Psoas muscle (tissue), 8 donors: ENCODE data around the gene BANK1. TPM values are rescaled to one million over a fixed set of nuclear protein-coding genes. Genes with fewer than 3 reads are reported as not detected.

Source experiments
- ATAC-seq, 4 donors: fragments of 200-7000 bp; cut with Tn5 transposase; one replicate each; pipeline ENCODE4 v1.9.1; 2020; ENCODE audit warnings: moderate library complexity in 3 of 4, mild to moderate bottlenecking in 2 of 4
- DNase-seq, 2 donors: peaks; one replicate each; pipeline ENCODE4 v3.0.0-alpha.2; 2020
- H3K27ac ChIP-seq: fragments of 200-600 bp; one replicate; pipeline ENCODE4 v1.8.0; 2022
- H3K27me3 ChIP-seq, 3 donors: fragments of 200-600 bp in 1 of 3; one replicate each; pipeline versions ENCODE4 v1.6.1 to v1.8.0; 2013 to 2022; ENCODE audit warnings: low read length in 2 of 3, mild to moderate bottlenecking in 2 of 3, moderate library complexity in 1 of 3; ENCODE audit not compliant: insufficient read depth in 3 of 3
- H3K36me3 ChIP-seq, 2 donors: fragments of 200-600 bp in 1 of 2; one replicate each; pipeline versions ENCODE4 v1.6.1 to v1.8.0; 2013 to 2022; ENCODE audit warnings: low read depth in 1 of 2, mild to moderate bottlenecking in 1 of 2, moderate library complexity in 1 of 2; ENCODE audit not compliant: insufficient read depth in 1 of 2
- H3K4me1 ChIP-seq: fragments of 200-600 bp; one replicate; pipeline ENCODE4 v1.8.0; 2022
- H3K4me3 ChIP-seq: fragments of 200-600 bp; one replicate; pipeline ENCODE4 v1.8.0; 2022; ENCODE audit warnings: mild to moderate bottlenecking
- H3K9me3 ChIP-seq: fragments of 200-600 bp; one replicate; pipeline ENCODE4 v1.8.0; 2022
- WGBS, 3 donors: extraction: QIAGEN DNeasy Blood & Tissue Kit; methylation state at CpG; one replicate each; pipeline versions ENCODE4 v1.1.6 to v1.1.7; 2013; 5-methylcytosine and 5-hydroxymethylcytosine counted together
- intact Hi-C, 2 donors: fragments of 100-400 bp; cut with DNase I; formaldehyde crosslinking; loops; one replicate each; pipeline versions ENCODE4 v1.11.0 to v1.14.2; 2022
- polyA plus RNA-seq, 3 donors: library from polyadenylated mRNA; stranded (reverse); fragments of 200-250 nt; gene quantifications; one replicate each; pipeline ENCODE4 v1.2.3, GENCODE V29; 2013
- total RNA-seq, 4 donors: library from RNA; stranded (reverse); fragmentation: NEBNext Ultra II Directional in 2 of 4; extraction: Animal tissue kit (Norgen Biotek cat#: 25700) in 2 of 4; gene quantifications; one replicate each; pipeline versions ENCODE4 v1.2.1 to v1.2.4, GENCODE V29; 2021 to 2023
- TF ChIP-seq, protein P1 (sequence below): fragments of 200-600 bp; IDR thresholded peaks from one replicate; pipeline ENCODE4 v1.8.0; 2022; ENCODE audit warnings: antibody characterized with exemption
- donor health status: healthy with polysubstance abuse.
- donor health status: DM: no; HTN: no; CAD: no; lungs with moderate emphysema.
- donor health status: Bipolar disorder and iron deficiency.
- donor health status: healthy.
- donor health status: DM: yes; HTN: yes; CAD: no.
- donor health status: DM: no; HTN: no; CAD: no.
- donor health status: DM: no; HTN: no; CAD: no.
- donor health status: DM: yes; HTN: yes; CAD: no.

BANK1 gene
- total and polyA plus RNA-seq, 7 donors = 0.07 to 0.55 (median 0.17) TPM

DNA sequence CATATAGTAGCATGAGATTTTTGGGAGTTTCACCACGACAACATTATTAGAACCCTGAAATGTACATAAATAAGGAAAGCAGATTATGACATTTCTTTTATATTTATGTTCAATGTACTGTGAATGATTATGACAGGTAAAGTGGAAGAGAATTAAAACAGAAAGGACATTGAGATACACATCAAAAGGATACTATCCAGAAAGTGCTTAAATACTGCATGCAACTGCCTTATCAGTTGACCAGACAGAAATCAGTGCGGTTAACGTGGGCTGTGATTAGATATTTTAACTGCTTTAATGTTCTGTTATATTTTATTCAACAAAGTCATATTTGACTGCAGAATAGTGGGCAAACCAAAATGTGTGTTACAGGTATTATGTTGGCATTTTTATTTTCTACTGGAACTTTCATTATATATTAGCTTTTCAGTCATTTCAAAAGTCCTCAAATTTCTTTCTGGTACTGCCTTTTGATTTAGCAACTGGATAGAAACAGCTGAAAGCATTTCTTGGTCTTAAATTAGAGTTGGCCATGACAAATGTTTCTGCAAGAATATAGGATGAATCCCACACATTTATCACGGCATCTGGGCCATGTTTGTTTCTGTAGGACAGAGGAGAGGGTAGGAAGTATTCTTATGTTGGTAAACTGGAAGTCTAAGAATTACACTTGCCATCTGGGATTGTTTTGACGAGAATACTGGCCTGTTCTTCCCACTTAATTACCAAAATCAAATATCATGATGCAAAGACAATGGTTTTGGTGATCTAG is 299.5 kb downstream of the BANK1 start:
- no peak overlapping the region for H3K27ac ChIP-seq
- H3K4me1 ChIP-seq = no peaks in the 10 kb centered on the region
- TF ChIP-seq, protein P1, sequence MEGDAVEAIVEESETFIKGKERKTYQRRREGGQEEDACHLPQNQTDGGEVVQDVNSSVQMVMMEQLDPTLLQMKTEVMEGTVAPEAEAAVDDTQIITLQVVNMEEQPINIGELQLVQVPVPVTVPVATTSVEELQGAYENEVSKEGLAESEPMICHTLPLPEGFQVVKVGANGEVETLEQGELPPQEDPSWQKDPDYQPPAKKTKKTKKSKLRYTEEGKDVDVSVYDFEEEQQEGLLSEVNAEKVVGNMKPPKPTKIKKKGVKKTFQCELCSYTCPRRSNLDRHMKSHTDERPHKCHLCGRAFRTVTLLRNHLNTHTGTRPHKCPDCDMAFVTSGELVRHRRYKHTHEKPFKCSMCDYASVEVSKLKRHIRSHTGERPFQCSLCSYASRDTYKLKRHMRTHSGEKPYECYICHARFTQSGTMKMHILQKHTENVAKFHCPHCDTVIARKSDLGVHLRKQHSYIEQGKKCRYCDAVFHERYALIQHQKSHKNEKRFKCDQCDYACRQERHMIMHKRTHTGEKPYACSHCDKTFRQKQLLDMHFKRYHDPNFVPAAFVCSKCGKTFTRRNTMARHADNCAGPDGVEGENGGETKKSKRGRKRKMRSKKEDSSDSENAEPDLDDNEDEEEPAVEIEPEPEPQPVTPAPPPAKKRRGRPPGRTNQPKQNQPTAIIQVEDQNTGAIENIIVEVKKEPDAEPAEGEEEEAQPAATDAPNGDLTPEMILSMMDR = no peak
- H3K9me3 ChIP-seq = no peaks in the 10 kb centered on the region
- 70 to 79% (median 71%) methylated on average over 5 of the region's 5 CpGs for WGBS, 3 donors
- ATAC-seq (no peak), DNase-seq (no peak)
- H3K4me3 ChIP-seq = no peak overlapping the region
- no peaks in the 10 kb centered on the region for H3K36me3 ChIP-seq
- intact Hi-C loops = no loop called here
- no peaks in the 10 kb centered on the region for H3K27me3 ChIP-seq

DNA sequence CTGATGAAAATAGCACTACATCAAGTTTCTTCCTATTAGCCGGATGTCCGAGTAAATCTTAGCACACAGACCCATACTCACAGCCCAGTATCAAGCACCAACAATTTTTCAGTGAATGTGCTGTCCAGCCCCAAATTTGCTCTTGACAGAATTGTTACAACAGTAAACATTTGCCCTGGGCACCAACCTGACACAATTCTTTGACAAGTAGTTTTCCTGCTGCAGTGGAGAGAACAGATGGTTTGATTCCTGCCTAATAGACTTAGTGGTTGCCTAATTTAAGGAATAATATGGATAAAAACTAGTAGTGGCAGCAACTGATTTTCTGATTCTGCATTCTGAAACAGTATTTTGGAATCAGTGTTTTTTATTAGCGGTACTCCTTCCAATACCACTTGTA is 301.1 kb downstream of the BANK1 start:
- DNase-seq (no peak), ATAC-seq (no peak)
- Histone ChIP-seq H3K36me3 (no peaks in the 10 kb centered on the region), H3K27me3 (no peaks in the 10 kb centered on the region), H3K27ac (no peak overlapping the region), H3K4me1 (no peaks in the 10 kb centered on the region), H3K4me3 (no peak overlapping the region), H3K9me3 (no peaks in the 10 kb centered on the region)
- intact Hi-C loops = no loop called here
- TF ChIP-seq, protein P1 = no peak
- 93 to 97% (median 96%) methylated on average over 3 of the region's 3 CpGs for WGBS, 3 donors

DNA sequence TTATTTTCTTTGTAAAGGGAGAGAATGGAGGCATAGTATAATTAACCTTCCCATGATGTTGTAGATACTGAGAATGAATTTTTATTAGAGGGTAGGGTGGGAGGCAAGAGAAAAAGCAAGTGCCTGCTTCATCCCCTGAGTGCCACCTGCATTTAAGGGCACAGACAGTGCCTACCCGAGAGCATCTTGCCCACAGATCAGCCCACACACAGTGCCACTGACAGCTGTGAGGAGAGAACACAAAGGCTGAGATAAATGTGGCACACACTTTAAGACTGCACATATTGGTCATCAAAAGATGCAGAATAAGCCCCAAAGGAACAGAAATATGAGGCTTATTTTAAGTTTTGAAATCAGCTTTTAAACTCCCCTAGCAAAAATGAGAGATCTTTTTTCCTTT is 304.0 kb downstream of the BANK1 start:
- ATAC-seq (no peak), DNase-seq (no peak)
- H3K9me3 ChIP-seq = no peaks in the 10 kb centered on the region
- TF ChIP-seq, protein P1 = no peak
- no peaks in the 10 kb centered on the region for H3K27me3 ChIP-seq
- WGBS, 3 donors = 23 to 48% (median 24%) methylated on average over 1 of the region's 1 CpG
- no peak overlapping the region for H3K4me3 ChIP-seq
- H3K36me3 ChIP-seq = no peaks in the 10 kb centered on the region
- no peak overlapping the region for H3K27ac ChIP-seq
- intact Hi-C loops = no loop called here
- no peaks in the 10 kb centered on the region for H3K4me1 ChIP-seq

DNA sequence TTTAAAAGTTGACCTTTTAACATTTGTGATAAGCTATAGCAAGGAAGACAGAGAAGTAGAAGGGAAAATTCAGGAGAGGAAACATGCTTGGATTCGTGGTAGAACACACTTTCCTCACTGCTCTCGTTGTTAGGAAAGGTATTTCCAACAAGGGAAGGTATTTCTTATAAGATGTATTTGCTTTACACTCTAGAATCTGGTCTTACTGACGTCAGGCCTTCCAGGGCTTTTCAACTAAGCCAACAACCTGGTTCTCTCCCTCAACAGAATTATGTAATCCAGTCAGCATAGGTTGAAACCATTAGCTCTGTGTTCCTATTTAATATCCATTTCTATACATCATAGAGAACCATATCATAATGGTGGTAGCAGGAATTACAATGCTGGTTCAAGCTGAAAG is 312.8 kb downstream of the BANK1 start:
- intact Hi-C loops = no loop called here

More for the DNA sequence above, 312.8 kb downstream of the BANK1 start:
- H3K4me1 ChIP-seq = no peaks in the 10 kb centered on the region
- peaks cover 20% of the 10 kb centered on the region for H3K9me3 ChIP-seq
- WGBS, 3 donors = 53 to 64% (median 54%) methylated on average over 3 of the region's 3 CpGs
- H3K27me3 ChIP-seq = no peaks in the 10 kb centered on the region
- H3K4me3 ChIP-seq = no peak overlapping the region
- no peaks in the 10 kb centered on the region for H3K36me3 ChIP-seq
- no peak overlapping the region for H3K27ac ChIP-seq
- no peak for ATAC-seq
- TF ChIP-seq, protein P1 = no peak
- no peak for DNase-seq
